ENCODE results near the gene CELF2. TPM values are rescaled to one million over a fixed set of nuclear protein-coding genes. Genes with fewer than 3 reads are reported as not detected.

Gene CELF2
- total and polyA plus RNA-seq, 2 experiments from 2014 or later: 16.6 to 26.9 TPM

- no peaks in the 10 kb centered on the region for H3K27me3 ChIP-seq
- no peak overlapping the region for H3K4me3 ChIP-seq
- H4K20me1 ChIP-seq (ENCODE audit: insufficient read depth, poor library complexity, severe bottlenecking): no peaks in the 10 kb centered on the region
- H3K4me2 ChIP-seq: no peak overlapping the region
- peaks cover 8% of the 10 kb centered on the region for H3K4me1 ChIP-seq (ENCODE audit: insufficient read depth)
- H3K79me2 ChIP-seq: no peaks in the 10 kb centered on the region
- no peaks in the 10 kb centered on the region for H3K9me2 ChIP-seq (replicated peaks; ENCODE audit: insufficient read depth)
- no peak overlapping the region for H2AFZ ChIP-seq
- no peaks in the 10 kb centered on the region for H3K36me3 ChIP-seq (replicated peaks; ENCODE audit: insufficient read depth, low read depth)
- H3K9me3 ChIP-seq (ENCODE audit: low read depth): no peaks in the 10 kb centered on the region
- 85% methylated on average over 18 of the region's 18 CpGs for WGBS (ENCODE audit: low lambda C conversion rate, missing lambda C conversion rate)
- DNase-seq (ENCODE audit: low spot score): no peak
- peak overlapping the region; percentile 50 for H3K27ac ChIP-seq
- no peak for TF ChIP-seq EZH2 (IDR thresholded peaks at IDR 0.05; ENCODE audit: borderline replicate concordance)
- TF ChIP-seq, protein P1, sequence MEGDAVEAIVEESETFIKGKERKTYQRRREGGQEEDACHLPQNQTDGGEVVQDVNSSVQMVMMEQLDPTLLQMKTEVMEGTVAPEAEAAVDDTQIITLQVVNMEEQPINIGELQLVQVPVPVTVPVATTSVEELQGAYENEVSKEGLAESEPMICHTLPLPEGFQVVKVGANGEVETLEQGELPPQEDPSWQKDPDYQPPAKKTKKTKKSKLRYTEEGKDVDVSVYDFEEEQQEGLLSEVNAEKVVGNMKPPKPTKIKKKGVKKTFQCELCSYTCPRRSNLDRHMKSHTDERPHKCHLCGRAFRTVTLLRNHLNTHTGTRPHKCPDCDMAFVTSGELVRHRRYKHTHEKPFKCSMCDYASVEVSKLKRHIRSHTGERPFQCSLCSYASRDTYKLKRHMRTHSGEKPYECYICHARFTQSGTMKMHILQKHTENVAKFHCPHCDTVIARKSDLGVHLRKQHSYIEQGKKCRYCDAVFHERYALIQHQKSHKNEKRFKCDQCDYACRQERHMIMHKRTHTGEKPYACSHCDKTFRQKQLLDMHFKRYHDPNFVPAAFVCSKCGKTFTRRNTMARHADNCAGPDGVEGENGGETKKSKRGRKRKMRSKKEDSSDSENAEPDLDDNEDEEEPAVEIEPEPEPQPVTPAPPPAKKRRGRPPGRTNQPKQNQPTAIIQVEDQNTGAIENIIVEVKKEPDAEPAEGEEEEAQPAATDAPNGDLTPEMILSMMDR (IDR thresholded peaks at IDR 0.05; ENCODE audit: poor library complexity): no peak
- no peak for TF ChIP-seq EZH2phosphoT487 (IDR thresholded peaks at IDR 0.05; ENCODE audit: low read depth, severe bottlenecking, unreplicated experiment)
Measured at GRCh38 chr10:11177926-11178471, 160.3 kb downstream of the CELF2 start.

DNA sequence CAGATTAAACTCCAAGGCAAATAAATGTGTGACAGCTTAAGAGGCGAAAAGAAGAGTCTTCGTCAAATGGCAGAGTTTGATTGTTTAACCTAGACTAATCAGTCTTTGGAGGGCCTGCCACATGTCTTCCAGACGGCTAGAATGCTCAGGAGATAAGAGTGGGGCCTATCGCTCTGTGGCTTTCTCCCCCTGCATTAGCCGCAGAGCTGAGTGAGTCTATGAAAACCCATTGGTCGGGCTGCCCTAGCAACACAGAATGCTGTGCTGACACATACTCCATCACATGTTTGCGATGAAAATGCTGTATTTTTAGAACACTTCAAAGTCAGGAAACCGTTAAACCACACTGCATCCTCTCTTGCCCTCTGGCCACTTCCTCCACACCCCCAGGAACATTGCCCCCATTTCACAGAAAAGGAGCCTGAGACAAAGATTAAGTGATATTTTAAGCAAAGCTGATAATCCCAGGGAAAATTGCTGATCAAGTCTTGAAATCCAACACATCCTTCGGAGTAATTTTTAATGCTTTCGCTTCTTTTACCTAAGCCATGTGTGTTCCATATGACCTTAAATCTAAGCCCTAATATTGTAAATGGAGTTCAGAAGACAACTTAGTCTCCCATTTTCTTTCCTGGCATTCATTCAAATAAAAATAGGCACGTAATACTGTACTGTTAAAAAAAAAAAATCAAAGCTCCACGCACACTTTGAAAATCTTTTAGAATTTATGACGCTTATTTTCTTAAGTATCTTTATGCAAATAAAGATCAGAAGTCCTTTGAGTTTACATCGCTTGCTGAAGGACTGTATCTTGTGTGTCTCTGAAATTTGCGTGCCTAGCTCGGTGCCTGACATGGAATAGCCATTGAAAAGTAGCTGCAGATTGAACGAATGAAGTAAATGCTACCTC is 161.2 kb downstream of the CELF2 start:
- Histone ChIP-seq H3K27ac (peak overlapping the region; percentile 5), H3K4me1 (ENCODE audit: insufficient read depth) (peaks cover 8% of the 10 kb centered on the region), H3K27me3 (no peaks in the 10 kb centered on the region), H3K9me2 (replicated peaks; ENCODE audit: insufficient read depth) (no peaks in the 10 kb centered on the region), H3K36me3 (replicated peaks; ENCODE audit: insufficient read depth, low read depth) (no peaks in the 10 kb centered on the region), H3K79me2 (no peaks in the 10 kb centered on the region), H4K20me1 (ENCODE audit: insufficient read depth, poor library complexity, severe bottlenecking) (no peaks in the 10 kb centered on the region), H3K4me3 (no peak overlapping the region), H2AFZ (no peak overlapping the region), H3K9me3 (ENCODE audit: low read depth) (no peaks in the 10 kb centered on the region), H3K4me2 (no peak overlapping the region)
- peak; percentile 55 for DNase-seq (ENCODE audit: low spot score)
- no peak for TF ChIP-seq EZH2phosphoT487 (IDR thresholded peaks at IDR 0.05; ENCODE audit: low read depth, severe bottlenecking, unreplicated experiment)
- TF ChIP-seq EZH2 (IDR thresholded peaks at IDR 0.05; ENCODE audit: borderline replicate concordance): no peak
- TF ChIP-seq, protein P1 (IDR thresholded peaks at IDR 0.05; ENCODE audit: poor library complexity): no peak
- WGBS (ENCODE audit: low lambda C conversion rate, missing lambda C conversion rate): 56% methylated on average over 17 of the region's 17 CpGs

DNA sequence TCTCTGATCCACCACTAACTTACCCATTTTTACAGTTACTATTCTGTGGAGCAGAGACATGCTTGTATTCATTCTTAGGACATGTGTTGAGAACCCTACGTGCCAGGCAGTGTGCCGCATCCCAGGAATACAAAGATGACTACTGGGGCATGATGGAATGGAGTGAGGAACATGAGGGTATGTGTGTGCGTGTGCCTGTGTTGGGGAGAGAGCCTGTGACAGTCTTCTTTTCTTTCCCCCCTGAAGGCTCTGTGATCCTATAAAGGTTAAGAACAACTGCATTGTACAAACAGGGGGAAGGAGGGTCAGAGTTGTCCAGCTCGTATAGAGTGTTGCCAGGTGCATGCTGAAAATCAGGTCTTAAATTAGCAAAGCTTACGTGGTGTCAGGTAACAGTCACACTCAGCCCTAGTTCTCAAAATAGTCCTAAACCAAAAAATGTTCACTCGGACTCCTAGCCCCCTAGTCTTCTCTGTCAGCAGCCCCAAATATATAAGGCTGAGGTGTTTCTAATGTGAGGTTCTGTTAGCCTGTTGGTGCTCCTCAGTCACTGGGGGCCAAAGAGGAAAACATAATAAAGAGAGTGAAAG is 161.9 kb downstream of the CELF2 start:
- Histone ChIP-seq H3K9me2 (replicated peaks; ENCODE audit: insufficient read depth) (no peaks in the 10 kb centered on the region), H3K79me2 (no peaks in the 10 kb centered on the region), H3K27me3 (no peaks in the 10 kb centered on the region), H3K4me3 (no peak overlapping the region), H2AFZ (no peak overlapping the region), H3K36me3 (replicated peaks; ENCODE audit: insufficient read depth, low read depth) (no peaks in the 10 kb centered on the region), H3K9me3 (ENCODE audit: low read depth) (peaks cover under 1% of the 10 kb centered on the region), H3K27ac (no peak overlapping the region), H3K4me2 (no peak overlapping the region), H3K4me1 (ENCODE audit: insufficient read depth) (peaks cover 8% of the 10 kb centered on the region), H4K20me1 (ENCODE audit: insufficient read depth, poor library complexity, severe bottlenecking) (no peaks in the 10 kb centered on the region)
- no peak for DNase-seq (ENCODE audit: low spot score)
- TF ChIP-seq EZH2phosphoT487 (IDR thresholded peaks at IDR 0.05; ENCODE audit: low read depth, severe bottlenecking, unreplicated experiment): no peak
- TF ChIP-seq, protein P1 (IDR thresholded peaks at IDR 0.05; ENCODE audit: poor library complexity): no peak
- WGBS (ENCODE audit: low lambda C conversion rate, missing lambda C conversion rate): 85% methylated on average over 6 of the region's 6 CpGs

Measured in hepatocyte (in vitro differentiated cells).